MCF 10A (cell line): ENCODE data around the gene ARL6IP1. TPM values are rescaled to one million over a fixed set of nuclear protein-coding genes. Genes with fewer than 3 reads are reported as not detected.

Experiments
- BruUV-seq: library from RNA; stranded (reverse); fragments of 400-500 nt; replicated peaks from 2 replicates; lab custom pipeline; 2021; lab: Mats Ljungman, UMichigan
- CTCF ChIA-PET: fragments of 300-600 bp; sonication (Branson Sonifier 250); formaldehyde crosslinking; extraction: SDS; loops from one replicate; lab custom pipeline; 2021; ENCODE audit warnings: antibody characterized with exemption, inconsistent platforms; lab: Yijun Ruan, JAX
- POLR2A ChIA-PET: fragments of 300-600, 350-650 bp; sonication (Branson Sonifier 250); formaldehyde crosslinking; extraction: SDS; loops from one replicate; lab custom pipeline; 2020; ENCODE audit warnings: antibody characterized with exemption, inconsistent platforms; lab: Yijun Ruan, JAX
- DNase-seq: peaks from one replicate; pipeline ENCODE4 v3.0.0-alpha.2; 2018; ENCODE audit not compliant: unreplicated experiment
- H3K27ac Mint-ChIP-seq: one replicate; pipeline ENCODE4 v1.8.0; 2022; ENCODE audit warnings: mild to moderate bottlenecking, low read depth, mixed read lengths; ENCODE audit not compliant: unreplicated experiment
- H3K27me3 Mint-ChIP-seq: one replicate; pipeline ENCODE4 v1.8.0; 2022; ENCODE audit warnings: mixed read lengths; ENCODE audit not compliant: insufficient read depth, unreplicated experiment
- H3K36me3 Mint-ChIP-seq: one replicate; pipeline ENCODE4 v1.8.0; 2022; ENCODE audit warnings: mild to moderate bottlenecking, moderate library complexity, mixed read lengths; ENCODE audit not compliant: insufficient read depth, unreplicated experiment
- H3K4me1 Mint-ChIP-seq: one replicate; pipeline ENCODE4 v1.8.0; 2022; ENCODE audit warnings: mixed read lengths; ENCODE audit not compliant: insufficient read depth, unreplicated experiment
- H3K4me3 Mint-ChIP-seq: one replicate; pipeline ENCODE4 v1.8.0; 2022; ENCODE audit warnings: mild to moderate bottlenecking, moderate library complexity, mixed read lengths; ENCODE audit not compliant: unreplicated experiment
- H3K9me3 Mint-ChIP-seq: one replicate; pipeline ENCODE4 v1.8.0; 2022; ENCODE audit warnings: mixed read lengths; ENCODE audit not compliant: unreplicated experiment
- CTCF ChIP-seq: fragments of 200-600 bp; IDR thresholded peaks from one replicate; pipeline ENCODE4 v1.8.0; 2022; ENCODE audit warnings: antibody characterized with exemption, mild to moderate bottlenecking; ENCODE audit not compliant: unreplicated experiment
- intact Hi-C: fragments of 100-400 bp; cut with micrococcal nuclease; formaldehyde crosslinking; loops from 2 replicates; pipeline ENCODE4 v1.14.1; 2022
- total RNA-seq: library from RNA; stranded (reverse); gene quantifications from 2 replicates; pipeline ENCODE4 v1.2.3, GENCODE V29; 2022

The ARL6IP1 gene
- total RNA-seq, 1 experiment from 2014 or later, result 120 TPM

- CTCF ChIA-PET, result interaction anchor here (0.6 to 3.6 kb wide), 9 partner anchors 11 to 167 kb away, joined by 3 to 34 read pairs (median 8); partner anchors contain the start of gene RPS15A
- H3K36me3 Mint-ChIP-seq, result peaks cover 54% of the 10 kb centered on the region
Measured at GRCh38 chr16:18802767-18803343, 1.5 kb upstream of the ARL6IP1 start.

DNA sequence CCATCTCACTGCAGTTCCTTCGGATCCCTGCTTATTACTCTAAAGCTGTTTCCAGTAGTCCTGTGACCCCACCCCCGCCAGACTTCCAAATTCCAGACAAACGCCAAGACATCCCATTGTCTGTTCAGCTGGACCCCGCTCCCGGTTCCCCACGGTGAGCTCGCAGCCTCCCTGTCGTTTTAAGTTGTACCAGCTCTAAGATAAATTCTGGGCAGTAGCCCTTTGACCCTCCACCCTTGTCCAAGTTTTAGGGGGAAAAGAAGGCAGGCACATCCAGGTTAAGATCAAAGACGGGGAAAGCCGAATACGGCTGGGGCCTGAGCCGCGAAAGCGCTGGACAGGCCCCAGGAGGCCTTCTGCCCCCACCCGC is 589 bp downstream of the ARL6IP1 start:
- Mint-ChIP-seq H3K9me3 (no peaks in the 10 kb centered on the region), H3K4me3 (peak overlapping the region; percentile 92), H3K36me3 (peaks cover 52% of the 10 kb centered on the region), H3K27ac (peak overlapping the region; percentile 92), H3K4me1 (peaks cover 27% of the 10 kb centered on the region), H3K27me3 (no peaks in the 10 kb centered on the region)
- intact Hi-C loops, result loop anchor here (1.0 to 5.0 kb wide), 3 partner anchors 127 to 267 kb away; partner anchors contain the start of genes COQ7 and SMG1
- DNase-seq, result peak; percentile 47
- no peak for TF ChIP-seq CTCF
- ChIA-PET CTCF (interaction anchor here (0.6 to 3.6 kb wide), 11 partner anchors 9 to 1692 kb away, joined by 3 to 34 read pairs (median 8); partner anchors contain the start of gene RPS15A), POLR2A (interaction anchor here (0.6 to 10.1 kb wide), 10 partner anchors 11 to 714 kb away, joined by 3 to 238 read pairs (median 4); partner anchors contain the start of gene RPS15A)
- TSS peak; percentile 49 for BruUV-seq

More at GRCh38 chr16:18802767-18803343, 1.5 kb upstream of the ARL6IP1 start:
- POLR2A ChIA-PET, result interaction anchor here (0.6 to 10.1 kb wide), 6 partner anchors 7 to 205 kb away, joined by 3 to 238 read pairs (median 5); partner anchors contain the start of gene RPS15A
- no TSS peak for BruUV-seq
- Mint-ChIP-seq H3K9me3 (no peaks in the 10 kb centered on the region), H3K27me3 (no peaks in the 10 kb centered on the region), H3K4me3 (peak overlapping the region; percentile 18), H3K4me1 (peaks cover 23% of the 10 kb centered on the region), H3K27ac (peak overlapping the region; percentile 29)
- no peak for DNase-seq
- intact Hi-C loops, result loop anchor here (5.0 kb wide), 2 partner anchors 124 to 264 kb away; partner anchors contain the start of genes COQ7 and SMG1
- no peak for TF ChIP-seq CTCF

DNA sequence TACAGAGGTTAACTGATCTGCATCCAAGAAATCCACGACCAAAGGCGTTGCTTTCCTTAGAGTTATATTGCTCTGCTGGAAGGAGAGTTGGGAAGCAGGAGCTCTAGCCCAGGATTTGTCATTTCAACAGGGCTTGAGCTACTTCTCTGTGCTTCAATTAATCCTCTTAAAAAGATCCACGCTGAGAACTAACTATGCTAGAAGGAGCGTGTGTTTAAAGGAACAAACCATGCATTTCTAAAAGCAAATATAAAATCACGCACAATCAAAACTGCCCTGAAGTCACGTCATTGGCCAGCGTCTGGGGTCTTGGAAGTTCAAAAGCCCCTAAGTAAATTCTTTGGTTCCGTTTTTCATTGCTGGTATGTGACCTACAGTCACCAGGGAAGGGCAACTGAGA is 1.1 kb downstream of the ARL6IP1 start:
- peak overlapping the region; percentile 92 for H3K27ac Mint-ChIP-seq
- no peaks in the 10 kb centered on the region for H3K9me3 Mint-ChIP-seq
- CTCF ChIA-PET, result interaction anchor here (0.6 to 3.6 kb wide), 5 partner anchors 14 to 1692 kb away, joined by 3 to 30 read pairs (median 4); no protein-coding TSS in a partner anchor
- no TSS peak for BruUV-seq
- no peak for TF ChIP-seq CTCF
- intact Hi-C loops, result loop anchor here (5.0 kb wide), 2 partner anchors 127 to 267 kb away; partner anchors contain the start of genes COQ7 and SMG1
- peaks cover 27% of the 10 kb centered on the region for H3K4me1 Mint-ChIP-seq
- H3K27me3 Mint-ChIP-seq, result no peaks in the 10 kb centered on the region
- peaks cover 50% of the 10 kb centered on the region for H3K36me3 Mint-ChIP-seq
- peak overlapping the region; percentile 92 for H3K4me3 Mint-ChIP-seq
- POLR2A ChIA-PET, result interaction anchor here (0.8 to 10.1 kb wide), 8 partner anchors 11 to 200 kb away, joined by 3 to 238 read pairs (median 3); partner anchors contain the start of gene RPS15A
- DNase-seq, result no peak

- CTCF ChIA-PET, result interaction anchor here (2.8 kb wide), 1 partner anchor 170 kb away, joined by 9 read pairs; no protein-coding TSS in a partner anchor
- no TSS peak for BruUV-seq
- TF ChIP-seq CTCF, result no peak
- H3K4me3 Mint-ChIP-seq, result peak overlapping the region; percentile 92
- peaks cover 57% of the 10 kb centered on the region for H3K36me3 Mint-ChIP-seq
- POLR2A ChIA-PET, result interaction anchor here (0.5 to 10.1 kb wide), 5 partner anchors 10 to 320 kb away, joined by 3 to 238 read pairs (median 3); partner anchors contain the start of gene RPS15A
- DNase-seq, result no peak
- H3K27ac Mint-ChIP-seq, result peak overlapping the region; percentile 92
- intact Hi-C loops, result no loop called here
- peaks cover 27% of the 10 kb centered on the region for H3K4me1 Mint-ChIP-seq
- H3K9me3 Mint-ChIP-seq, result no peaks in the 10 kb centered on the region
- H3K27me3 Mint-ChIP-seq, result no peaks in the 10 kb centered on the region
Measured at GRCh38 chr16:18799500-18799899, 1.8 kb downstream of the ARL6IP1 start.
